Fibroblast of skin of scalp (primary cell): Measurements from ENCODE around the gene LRRC15.

Experiments
- DNase-seq: peaks from one replicate; pipeline ENCODE4 v3.0.0-alpha.2; 2013

Gene LRRC15

GRCh38 chr3:194360568-194360967, 9.0 kb downstream of the LRRC15 start:
- DNase-seq: no peak

- DNase-seq: peak; percentile 50
Measured at GRCh38 chr3:194357681-194358080, 11.9 kb downstream of the LRRC15 start.

- DNase-seq: no peak
Measured at GRCh38 chr3:194355379-194355778, 14.2 kb downstream of the LRRC15 start.

- DNase-seq: no peak
Measured at GRCh38 chr3:194354315-194354714, 15.2 kb downstream of the LRRC15 start.

GRCh38 chr3:194352667-194353246, 16.8 kb downstream of the LRRC15 start:
- DNase-seq: no peak

- DNase-seq: no peak
Measured at GRCh38 chr3:194351952-194352536, 17.5 kb downstream of the LRRC15 start.

- DNase-seq: no peak
Measured at GRCh38 chr3:194351080-194351672, 18.4 kb downstream of the LRRC15 start, which contains the start of gene CPN2. CPN2 (minus strand) TSS chr3:194351328; CDS start chr3:194342702, 8,626 bp downstream.

- no peak for DNase-seq
Measured at GRCh38 chr3:194350726-194351071, 18.8 kb downstream of the LRRC15 start.

- DNase-seq: peak; percentile 45
Measured at GRCh38 chr3:194348354-194348753, 21.2 kb downstream of the LRRC15 start.

- no peak for DNase-seq
Measured at GRCh38 chr3:194346621-194347020, 22.9 kb downstream of the LRRC15 start.

- no peak for DNase-seq
Measured at GRCh38 chr3:194346035-194346434, 23.5 kb downstream of the LRRC15 start.

GRCh38 chr3:194344012-194344411, 25.5 kb downstream of the LRRC15 start:
- peak; percentile 56 for DNase-seq

- DNase-seq: no peak
Measured at GRCh38 chr3:194343561-194343893, 26.0 kb downstream of the LRRC15 start.

GRCh38 chr3:194342861-194343560, 26.5 kb downstream of the LRRC15 start:
- DNase-seq: no peak

- no peak for DNase-seq
Measured at GRCh38 chr3:194340757-194341400, 28.7 kb downstream of the LRRC15 start.

- DNase-seq: no peak
Measured at GRCh38 chr3:194339840-194340239, 29.7 kb downstream of the LRRC15 start.

- DNase-seq: no peak
Measured at GRCh38 chr3:194339356-194339755, 30.2 kb downstream of the LRRC15 start.

GRCh38 chr3:194337965-194338753, 31.4 kb downstream of the LRRC15 start:
- peak; percentile 36 for DNase-seq

- DNase-seq: no peak
Measured at GRCh38 chr3:194336601-194337355, 32.8 kb downstream of the LRRC15 start.

- DNase-seq: no peak
Measured at GRCh38 chr3:194333981-194334320, 35.6 kb downstream of the LRRC15 start.

- DNase-seq: peak; percentile 86
Measured at GRCh38 chr3:194333212-194333980, 36.1 kb downstream of the LRRC15 start.
